Gastroesophageal sphincter (tissue), 3 donors: Measurements from ENCODE around the gene OR51G2.

Experiments used
- CTCF ChIP-seq, 4 experiments: fragments of 200-600 bp in 2 of 4; fragments of 450-650 bp in 2 of 4; sonication (generic) in 1 of 4; IDR thresholded peaks; one replicate each; pipeline ENCODE4 v1.5.1; 2017 to 2019; ENCODE audit warnings: antibody characterized with exemption in 4 of 4, mild to moderate bottlenecking in 2 of 4, moderate library complexity in 2 of 4
- EP300 ChIP-seq: sonication (generic); formaldehyde crosslinking; IDR thresholded peaks from one replicate; pipeline ENCODE4 v1.6.1; 2017; ENCODE audit warnings: antibody characterized with exemption, mild to moderate bottlenecking
- POLR2A ChIP-seq, 2 donors: fragments of 450-650 bp; IDR thresholded peaks; one replicate each; pipeline ENCODE4 v1.6.1; 2017; ENCODE audit warnings: antibody characterized with exemption in 2 of 2, mild to moderate bottlenecking in 2 of 2, moderate library complexity in 1 of 2
- POLR2AphosphoS5 ChIP-seq: sonication (generic); formaldehyde crosslinking; IDR thresholded peaks from one replicate; pipeline ENCODE4 v1.6.1; 2017; ENCODE audit warnings: antibody characterized with exemption

- TF ChIP-seq CTCF (IDR thresholded peaks at IDR 0.05) = no peak
- TF ChIP-seq POLR2A (IDR thresholded peaks at IDR 0.05) = no peak
- no peak for TF ChIP-seq EP300
- no peak for TF ChIP-seq POLR2AphosphoS5
Observed at GRCh38 chr11:4919250-4919649, at the start of gene OR51G2.
